HG02973 (cell line): ENCODE data around the gene KISS1.
"Not testable (repeated sequence)": the region's sequence is repeated elsewhere in the genome, so short reads cannot be mapped to it uniquely, and the experiment has no call there.

ENCODE experiments used
- ATAC-seq: cut with Tn5 transposase; IDR thresholded peaks from one replicate; pipeline ENCODE4 v1.9.1; 2021; ENCODE audit warnings: moderate library complexity; ENCODE audit not compliant: unreplicated experiment

Gene KISS1, protein sequence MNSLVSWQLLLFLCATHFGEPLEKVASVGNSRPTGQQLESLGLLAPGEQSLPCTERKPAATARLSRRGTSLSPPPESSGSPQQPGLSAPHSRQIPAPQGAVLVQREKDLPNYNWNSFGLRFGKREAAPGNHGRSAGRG

DNA sequence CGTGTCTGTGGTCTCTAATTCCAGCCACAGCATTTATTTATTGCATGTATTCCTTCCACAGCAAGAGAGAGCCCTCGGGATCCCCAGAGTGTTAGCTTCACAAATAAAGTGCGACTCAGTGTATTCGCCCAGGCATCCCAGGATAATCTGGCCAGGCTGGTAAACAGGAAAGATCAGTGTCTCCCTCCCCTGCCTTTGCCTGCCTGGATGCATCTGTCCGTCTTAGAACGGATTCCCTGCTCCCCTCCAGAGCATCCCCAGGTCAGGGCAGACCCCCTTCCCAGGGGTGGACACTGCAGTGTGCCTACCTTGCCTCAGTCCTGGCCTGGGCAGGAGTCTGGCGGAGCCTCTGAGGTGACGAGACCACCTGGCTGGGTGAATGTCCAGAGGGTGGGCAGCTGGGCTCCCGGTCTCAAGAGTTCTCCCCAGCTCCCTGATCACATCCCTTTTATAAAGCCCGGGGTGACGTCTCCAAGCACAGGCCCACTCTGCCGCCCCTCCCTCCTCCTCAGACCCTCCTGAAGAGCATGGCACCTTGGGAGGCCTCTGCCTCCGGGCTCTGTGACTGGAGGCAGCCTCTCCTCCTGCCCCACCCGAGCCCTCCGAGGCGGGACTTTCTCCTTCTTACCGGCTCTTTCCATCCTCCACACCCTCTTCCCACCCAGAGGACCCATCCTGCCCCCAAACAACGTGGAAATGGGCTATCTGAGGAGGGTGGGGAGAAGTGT, at the start of gene KISS1:
Gene KISS1, minus strand, starts transcription at position 424 of the 728 bp plus-strand sequence. CDS start 3,615 bp downstream, outside the sequence.
- no peak for ATAC-seq

DNA sequence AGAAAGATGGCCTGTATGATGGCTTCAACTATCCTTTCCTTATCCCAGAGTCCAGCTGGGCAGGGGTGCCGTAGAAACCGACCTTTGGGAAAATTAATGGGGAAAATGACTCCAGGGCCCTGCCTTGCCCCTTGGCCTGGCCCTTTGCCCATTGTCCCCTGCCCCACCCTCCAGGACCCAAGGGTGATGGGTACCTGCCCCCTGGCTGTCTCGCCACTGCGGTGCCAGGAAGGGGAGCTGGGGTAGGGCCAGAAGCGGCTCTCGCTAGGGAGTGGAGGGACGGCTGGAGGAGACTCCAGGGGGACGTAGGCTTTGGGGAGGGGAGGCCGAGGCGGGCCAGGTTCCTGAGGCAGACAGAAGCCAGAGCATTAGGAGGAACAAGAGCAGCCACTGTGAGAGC, 46.6 kb upstream of the KISS1 start:
- no peak for ATAC-seq

DNA sequence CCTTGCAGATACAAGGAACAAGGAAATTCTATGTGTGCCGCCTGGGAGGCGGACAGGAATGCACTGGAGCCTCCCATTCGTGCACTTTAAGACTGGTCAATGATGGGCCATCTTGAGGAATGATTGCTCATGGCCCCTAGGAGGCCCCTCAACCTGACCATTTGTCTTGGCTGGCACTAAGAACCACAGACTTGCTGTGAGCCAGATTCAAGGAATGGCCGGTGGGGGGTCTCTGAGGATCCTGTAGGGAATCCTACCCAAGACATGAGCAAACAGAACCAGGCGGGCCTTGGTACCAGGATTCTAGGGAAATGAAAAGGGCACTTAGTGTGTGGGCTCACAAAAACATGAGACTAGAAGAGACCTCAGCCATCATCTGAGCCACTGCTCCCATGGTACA, 45.6 kb upstream of the KISS1 start:
- no peak for ATAC-seq

DNA sequence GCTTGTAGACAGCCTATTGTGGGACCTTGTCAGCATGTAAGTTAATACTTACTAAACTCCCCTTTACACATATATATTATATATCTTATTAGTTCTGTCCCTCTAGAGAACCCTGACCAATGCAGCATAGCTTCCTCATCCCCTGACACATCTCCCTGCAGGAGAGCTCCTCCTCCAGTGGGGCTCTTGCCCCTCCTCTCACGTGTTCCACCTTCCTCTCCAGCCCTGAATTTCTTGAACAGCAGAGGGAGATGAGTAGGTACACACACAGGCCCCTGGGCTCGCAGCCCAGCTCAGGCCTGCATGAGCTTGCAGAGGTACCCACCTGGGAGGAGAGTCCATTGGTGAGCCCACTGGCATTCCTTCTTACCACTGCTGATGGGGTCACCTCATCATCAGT, 44.8 kb upstream of the KISS1 start:
- ATAC-seq = no peak

DNA sequence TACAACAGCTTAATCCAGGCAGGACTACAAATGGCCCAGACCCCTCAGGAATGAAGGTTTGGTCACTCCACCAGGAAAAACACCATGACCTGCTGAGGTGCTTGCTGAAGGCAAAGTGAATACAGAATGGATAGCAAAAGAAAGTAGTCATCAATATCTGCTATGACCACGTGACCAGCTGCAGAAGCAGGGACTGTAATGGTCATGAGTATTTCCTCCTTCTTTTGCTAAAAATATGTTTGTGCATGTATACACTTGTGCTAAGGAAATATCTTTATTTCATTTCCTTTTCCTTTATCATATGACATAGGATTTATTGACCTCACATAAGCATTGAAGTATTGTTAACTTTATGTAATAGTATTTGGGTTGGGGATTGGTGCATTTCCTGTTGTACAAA, 43.9 kb upstream of the KISS1 start:
- no peak for ATAC-seq

DNA sequence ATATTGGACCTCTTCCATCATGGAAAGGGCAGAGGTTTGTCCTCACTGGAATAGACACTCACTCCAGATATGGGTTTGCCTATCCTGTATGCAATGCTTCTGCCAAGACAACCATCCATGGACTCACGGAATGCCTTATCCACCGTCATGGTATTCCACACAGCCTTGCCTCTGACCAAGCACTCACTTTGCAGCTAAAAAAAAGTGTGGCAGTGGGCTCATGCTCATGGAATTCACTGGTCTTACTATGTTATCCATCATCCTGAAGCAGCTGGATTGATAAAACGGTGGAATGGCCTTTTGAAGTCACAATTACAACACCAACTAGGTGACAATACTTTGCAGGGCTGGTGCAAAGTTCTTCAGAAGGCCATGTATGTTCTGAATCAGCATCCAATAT, 43.1 kb upstream of the KISS1 start:
- not testable (repeated sequence) for ATAC-seq

DNA sequence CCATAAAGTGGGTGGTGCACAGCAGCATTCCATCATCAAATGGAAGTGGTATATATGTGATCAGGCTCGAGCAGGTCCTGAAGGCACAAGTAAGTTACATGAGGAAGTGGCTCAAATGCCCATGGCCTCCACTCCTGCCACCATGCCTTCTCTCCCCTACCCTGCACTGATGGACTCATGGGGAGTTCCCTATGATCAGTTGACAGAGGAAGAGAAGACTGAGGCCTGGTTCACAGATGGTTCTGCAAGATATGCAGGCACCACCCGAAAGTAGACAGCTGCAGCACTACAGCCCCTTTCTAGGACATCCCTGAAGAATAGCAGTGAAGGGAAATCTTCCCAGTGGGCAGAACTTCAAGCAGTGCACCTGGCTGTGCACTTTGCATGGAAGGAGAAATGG, 42.2 kb upstream of the KISS1 start:
- ATAC-seq = not testable (repeated sequence)

DNA sequence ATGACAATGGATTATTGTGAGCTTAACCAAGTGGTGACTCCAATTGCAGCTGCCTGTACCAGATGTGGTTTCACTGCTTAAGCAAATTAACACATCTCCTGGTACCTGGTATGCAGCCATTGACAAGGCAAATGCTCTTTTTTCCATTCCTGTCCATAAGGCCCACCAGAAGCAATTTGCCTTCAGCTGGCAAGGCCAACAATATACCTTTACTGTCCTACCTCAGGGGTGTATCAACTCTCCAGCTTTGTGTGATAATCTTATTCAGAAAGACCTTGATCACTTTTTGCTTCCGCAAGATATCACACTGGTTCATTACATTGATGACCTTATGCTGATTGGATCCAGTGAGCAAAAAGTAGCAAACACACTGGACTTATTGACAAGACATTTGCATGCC, 41.2 kb upstream of the KISS1 start:
- ATAC-seq = not testable (repeated sequence)

DNA sequence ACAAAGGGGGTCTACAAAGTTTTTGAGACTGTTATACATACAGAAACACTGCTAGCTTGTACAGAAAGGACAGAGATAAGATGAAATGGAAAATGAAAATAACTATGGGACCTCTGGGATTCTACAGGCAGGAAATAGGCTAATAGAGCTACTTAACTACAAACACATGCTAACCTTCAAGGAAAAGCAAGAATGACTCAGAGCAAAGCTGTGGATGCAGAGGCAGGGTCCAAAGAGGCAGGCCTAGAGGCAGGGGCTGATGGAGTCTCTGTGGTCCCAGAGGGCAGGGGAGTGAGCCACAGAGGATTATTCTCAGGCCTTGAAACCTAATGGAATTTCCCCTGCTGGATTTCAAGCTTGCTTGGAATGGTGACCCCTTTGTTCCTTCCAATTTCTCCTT, 36.2 kb upstream of the KISS1 start:
- ATAC-seq = no peak

DNA sequence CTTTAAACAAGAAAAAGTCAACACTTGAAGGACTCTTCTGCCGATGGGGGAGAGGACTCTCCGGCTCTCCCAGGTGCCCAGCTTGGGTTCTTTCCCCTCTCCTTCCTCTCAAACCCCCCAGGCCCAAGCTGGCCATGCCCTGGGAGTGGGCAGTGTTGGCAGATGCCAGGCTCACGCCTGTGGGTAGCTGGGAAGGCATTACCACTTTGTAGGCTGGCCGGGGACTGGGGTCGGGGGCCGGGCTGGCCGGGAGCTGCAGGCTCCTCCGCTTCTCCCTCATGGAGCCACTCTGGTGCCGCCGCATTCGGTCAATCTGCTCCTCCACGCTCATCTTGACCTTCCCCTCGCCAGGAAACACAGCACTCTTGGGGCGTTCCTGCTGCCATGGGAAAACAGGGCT, 33.9 kb upstream of the KISS1 start:
- ATAC-seq = no peak

DNA sequence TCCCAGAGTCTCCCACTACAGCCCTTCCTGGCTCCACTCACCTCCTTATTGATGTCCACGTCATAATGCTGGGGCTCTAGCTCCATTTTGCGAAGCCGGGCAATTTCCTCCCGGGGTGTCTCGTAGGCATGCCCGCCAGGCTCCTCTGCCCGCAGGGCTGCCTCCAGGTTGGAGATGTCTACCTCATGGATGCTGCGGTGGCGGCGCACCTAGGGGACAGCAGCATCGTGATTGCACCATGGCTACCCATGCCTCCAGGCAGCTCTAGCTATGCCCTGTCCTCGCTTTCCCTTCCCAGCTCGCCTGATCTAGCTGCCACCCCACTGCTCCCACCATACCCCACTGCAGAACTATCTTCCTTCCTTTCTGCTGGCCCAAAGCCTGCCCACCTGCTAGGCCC, 32.6 kb upstream of the KISS1 start:
- ATAC-seq = no peak

DNA sequence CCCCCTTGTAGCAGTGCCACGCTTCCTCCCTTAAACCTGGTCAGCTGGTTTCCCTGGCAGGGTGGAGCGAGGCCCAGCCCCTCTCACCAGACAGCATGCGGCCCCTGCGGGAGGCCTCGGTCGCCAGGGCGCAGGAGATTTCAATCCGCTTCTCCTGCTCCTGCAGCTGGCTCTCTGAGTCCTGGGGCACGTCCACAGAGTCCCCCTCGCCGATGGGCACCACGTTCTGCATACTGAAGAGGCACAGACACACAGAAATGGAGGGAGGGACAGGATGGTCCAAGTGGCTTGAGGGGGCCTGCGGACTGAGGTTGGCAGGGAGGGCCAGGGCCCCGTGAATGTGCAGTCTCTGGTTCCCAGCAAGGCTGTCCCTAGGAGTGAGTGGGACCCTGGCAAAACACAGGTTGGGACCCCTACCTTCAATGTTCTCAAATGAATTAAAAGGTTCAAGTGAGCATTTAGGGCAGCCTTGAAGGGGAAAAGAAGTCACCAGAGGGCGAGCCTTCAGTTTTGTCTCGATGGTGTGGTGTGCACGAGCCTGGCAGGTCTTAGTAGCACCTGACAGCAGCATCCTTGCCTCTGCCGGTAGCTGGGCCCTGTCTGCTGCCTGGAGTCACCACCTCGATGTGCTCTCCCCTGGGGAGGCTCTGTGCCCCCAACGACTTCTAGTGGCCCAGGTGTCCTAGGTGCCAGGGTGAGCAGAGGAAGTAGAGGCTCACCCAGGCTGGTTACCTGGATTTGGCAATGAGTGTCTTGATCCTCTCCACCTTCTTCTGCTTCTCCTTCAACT, 31.9 kb upstream of the KISS1 start:
- no peak for ATAC-seq

DNA sequence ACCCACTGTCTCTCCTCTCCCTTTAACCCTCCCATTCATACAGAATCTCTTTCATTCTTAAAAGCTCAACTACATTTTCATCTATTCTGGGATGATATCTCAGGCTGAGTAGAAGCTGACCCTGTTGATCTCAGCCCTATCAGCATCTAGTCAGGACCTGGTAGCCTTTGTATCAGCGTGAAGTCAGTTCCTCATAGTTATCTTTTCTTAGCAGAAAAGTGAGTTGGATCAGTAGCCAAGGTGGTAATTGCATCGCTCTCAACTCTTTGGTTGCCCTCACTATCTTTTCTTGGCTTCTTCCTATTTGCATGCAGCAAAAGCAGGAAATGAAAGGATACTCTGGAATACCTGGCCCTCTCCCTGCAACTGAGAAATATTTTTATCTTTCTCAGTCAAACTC, 31.1 kb upstream of the KISS1 start:
- no peak for ATAC-seq

DNA sequence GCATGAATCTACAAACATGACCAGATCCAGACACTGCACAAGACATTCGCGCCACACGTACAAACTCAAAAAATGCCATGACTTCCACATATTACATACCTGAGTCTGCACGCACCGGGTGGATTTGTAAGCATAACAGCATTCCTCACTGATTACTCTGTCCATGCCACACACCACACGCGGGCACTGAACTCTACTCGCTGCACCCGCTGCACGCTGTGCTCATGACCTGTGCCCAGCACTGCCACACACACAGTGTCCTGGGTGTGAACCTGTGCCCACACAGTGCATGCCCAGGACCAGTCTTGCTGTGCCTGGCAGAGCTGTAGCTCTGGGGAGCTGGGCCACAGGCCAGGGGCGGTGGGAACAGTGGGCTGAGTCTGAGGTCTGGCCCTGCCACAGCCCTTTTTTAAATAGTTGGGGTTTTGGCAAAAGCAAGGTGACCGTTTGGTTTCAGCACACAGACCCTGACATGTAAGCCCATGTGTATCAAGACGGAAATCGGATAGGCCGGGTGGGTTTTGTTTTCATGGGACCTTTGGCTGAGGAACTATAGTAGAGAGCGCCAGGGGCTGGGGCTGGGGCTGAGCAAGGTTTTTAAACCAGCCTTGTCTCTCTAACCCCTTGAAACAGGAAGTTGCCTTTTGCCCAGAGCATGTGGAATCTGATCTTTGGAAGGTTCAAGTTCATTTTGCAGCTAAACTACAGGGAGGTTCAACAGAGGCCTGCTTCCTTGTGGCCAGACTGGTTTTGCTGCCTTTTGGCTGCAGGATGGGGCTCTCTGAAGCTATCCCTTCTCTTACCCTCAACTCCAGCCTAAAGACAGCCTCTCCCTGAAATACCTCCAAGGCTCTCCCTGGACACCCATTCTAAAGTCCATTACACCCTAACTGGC, 29.8 kb upstream of the KISS1 start:
- ATAC-seq = no peak

DNA sequence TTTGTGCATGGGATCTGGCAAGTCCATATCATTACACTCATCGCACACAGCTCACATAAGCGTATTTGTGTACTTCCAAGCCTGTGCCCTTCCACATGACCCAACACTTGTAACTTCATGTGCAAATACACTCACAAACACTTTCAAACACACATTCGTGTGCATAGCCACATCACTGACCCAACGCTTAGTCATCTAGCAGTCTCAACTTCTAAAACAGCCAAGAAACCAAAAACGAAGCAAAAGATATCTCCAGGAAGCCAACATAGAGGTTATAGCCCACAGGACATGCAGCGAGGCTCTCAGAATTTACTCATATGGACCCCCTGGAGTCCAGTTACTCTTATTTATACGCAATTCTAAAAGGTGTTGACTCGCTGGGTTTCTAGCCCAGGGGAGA, 28.4 kb upstream of the KISS1 start:
- ATAC-seq = no peak

DNA sequence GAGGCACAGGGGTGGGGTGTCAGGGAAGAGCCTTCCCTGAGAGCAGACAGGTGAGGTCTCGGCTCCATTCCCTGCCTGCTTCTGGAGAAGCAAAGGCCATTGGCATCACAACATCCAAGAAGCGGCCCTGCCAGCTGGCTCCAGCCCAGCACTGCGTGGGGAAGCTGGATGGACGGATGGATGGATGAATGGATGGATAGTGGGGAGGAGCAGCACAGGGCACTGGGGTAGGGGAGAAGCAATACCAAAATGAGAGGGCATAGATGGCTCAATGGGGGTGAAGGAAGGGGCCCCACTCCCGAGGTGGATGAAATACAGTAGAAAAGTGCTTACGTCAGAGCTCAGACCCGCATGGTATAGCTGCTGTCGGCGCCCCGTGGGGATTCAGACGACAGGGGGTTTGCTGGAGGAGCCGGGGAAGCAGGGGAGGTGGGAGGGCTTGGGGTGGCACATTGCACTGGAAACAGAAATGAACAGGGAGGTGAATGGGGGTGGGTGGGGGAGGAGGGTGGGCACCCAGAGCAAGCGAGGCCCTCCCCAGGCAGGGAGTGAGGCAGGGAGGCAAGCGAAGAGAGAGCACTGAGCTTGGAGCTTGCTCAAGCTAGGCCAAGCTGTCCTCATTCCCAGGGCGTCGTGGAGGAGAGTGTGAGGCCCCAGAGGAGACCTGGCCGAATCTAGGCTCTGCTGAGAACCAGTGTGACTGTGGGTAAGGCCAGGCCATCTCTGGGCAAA, 27.0 kb upstream of the KISS1 start:
- ATAC-seq = no peak

DNA sequence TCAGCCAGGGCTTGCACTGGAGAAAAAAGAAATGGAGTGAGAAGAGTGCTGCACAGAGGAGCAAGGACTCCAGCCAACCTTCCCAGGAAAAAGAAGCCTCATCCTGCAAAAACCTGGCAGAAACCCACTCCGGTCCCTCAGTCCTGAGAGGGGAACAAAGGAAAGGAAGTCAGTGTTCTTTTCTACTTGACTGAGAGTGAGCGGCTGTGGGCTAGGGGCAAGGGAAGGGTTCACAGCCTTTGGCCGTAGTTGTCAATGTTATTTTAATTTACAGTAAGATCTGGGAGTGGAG, 26.4 kb upstream of the KISS1 start:
- ATAC-seq = no peak

DNA sequence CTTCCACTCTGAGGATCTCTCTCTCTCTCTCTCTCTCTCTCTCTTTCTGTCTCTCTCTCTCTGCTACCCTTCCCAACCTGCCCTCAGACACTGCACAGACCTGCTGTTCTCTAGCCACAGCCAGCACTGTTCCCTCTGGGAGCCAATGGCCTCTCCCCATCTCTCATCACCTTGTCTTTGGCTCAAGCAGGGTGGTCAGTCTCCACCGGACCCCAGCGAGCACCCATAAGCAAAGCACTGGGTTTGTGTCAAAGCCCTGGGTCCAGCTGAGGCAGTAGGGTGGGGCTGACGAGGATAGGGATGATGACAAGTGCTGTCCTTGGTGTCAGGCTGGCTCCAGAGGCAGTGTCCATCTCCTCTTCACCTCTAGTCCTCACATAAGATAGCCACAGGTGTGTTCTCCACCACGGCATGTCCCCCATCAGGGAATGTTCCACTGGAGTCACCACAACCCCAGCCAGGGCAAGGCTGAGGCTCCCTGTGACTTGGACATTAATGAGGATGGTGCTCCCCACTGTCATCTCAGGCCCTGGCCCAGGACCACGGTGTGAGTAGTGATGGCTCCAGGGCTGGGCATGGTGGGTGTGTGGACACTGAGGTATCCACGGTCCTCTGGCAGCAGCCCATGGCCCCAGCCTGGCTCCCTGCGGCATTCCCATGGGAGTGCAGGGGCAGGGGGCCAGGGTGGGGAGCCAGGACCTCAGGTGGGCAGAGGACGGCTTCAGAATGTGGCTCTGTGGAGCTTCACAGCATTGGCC, 25.9 kb upstream of the KISS1 start:
- ATAC-seq = no peak

DNA sequence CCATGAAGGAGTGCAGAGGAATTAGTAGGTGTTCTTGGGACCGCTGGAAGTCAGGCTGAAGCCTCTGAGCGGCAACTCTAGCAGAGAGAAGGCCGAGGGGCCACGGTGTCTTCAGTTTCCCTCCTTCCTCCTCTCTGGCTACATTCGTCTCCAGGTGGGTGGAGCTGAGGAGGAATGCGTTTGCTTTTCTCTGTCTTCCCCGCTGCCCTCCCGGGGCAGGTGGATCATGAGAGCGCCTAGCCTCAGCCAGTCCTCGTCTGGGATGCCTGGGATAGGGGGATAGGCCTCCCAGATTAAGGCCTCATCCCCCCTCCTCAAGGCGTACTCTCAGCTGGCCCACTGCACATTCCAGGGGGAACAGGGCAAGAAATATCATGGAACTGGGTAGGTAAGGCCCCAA, 25.0 kb upstream of the KISS1 start:
- ATAC-seq = no peak
